HepG2 (cell line): Measurements from ENCODE around the gene FAIM2. TPM values are rescaled to one million over a fixed set of nuclear protein-coding genes. Genes with fewer than 3 reads are reported as not detected.

Experiments used
- DMAP1 ChIP-seq: IDR thresholded peaks from 2 replicates; pipeline ENCODE4 v1.6.1; 2016
- GFI1 ChIP-seq: sonication (generic); formaldehyde crosslinking; IDR thresholded peaks from 2 replicates; pipeline ENCODE4 v1.5.0; 2020; ENCODE audit warnings: missing genetic modification reagents, mild to moderate bottlenecking, borderline replicate concordance
- MIXL1 ChIP-seq: IDR thresholded peaks from 2 replicates; pipeline ENCODE4 v1.6.1; 2016
- POLR2AphosphoS5 ChIP-seq: IDR thresholded peaks from 2 replicates; pipeline ENCODE4 v1.6.1; 2012; ENCODE audit warnings: low read depth, low read length
- THAP11 ChIP-seq: IDR thresholded peaks from 2 replicates; pipeline ENCODE4 v1.6.1; 2016; ENCODE audit warnings: missing biosample characterization, missing genetic modification reagents
- ZBTB26 ChIP-seq: IDR thresholded peaks from 2 replicates; pipeline ENCODE4 v1.6.1; 2016; ENCODE audit warnings: missing compliant biosample characterization, missing genetic modification reagents, borderline replicate concordance
- ZFY ChIP-seq: sonication (generic); formaldehyde crosslinking; IDR thresholded peaks from 2 replicates; pipeline ENCODE4 v1.4.0; 2020; ENCODE audit warnings: missing genetic modification reagents
- ZNF121 ChIP-seq: sonication (generic); formaldehyde crosslinking; IDR thresholded peaks from 2 replicates; pipeline ENCODE4 v1.5.0; 2020; ENCODE audit warnings: mild to moderate bottlenecking, missing genetic modification reagents
- ZNF142 ChIP-seq: sonication (generic); formaldehyde crosslinking; IDR thresholded peaks from 2 replicates; pipeline ENCODE4 v1.4.0; 2020; ENCODE audit warnings: missing genetic modification reagents
- ZNF382 ChIP-seq: sonication (generic); formaldehyde crosslinking; IDR thresholded peaks from 2 replicates; pipeline ENCODE4 v1.5.0; 2020; ENCODE audit warnings: missing genetic modification reagents, mild to moderate bottlenecking, borderline replicate concordance
- ZNF687 ChIP-seq: sonication (generic); formaldehyde crosslinking; IDR thresholded peaks from 2 replicates; pipeline ENCODE4 v1.5.1; 2020; ENCODE audit warnings: mild to moderate bottlenecking, missing genetic modification reagents, moderate library complexity
- ZNF749 ChIP-seq: sonication (generic); formaldehyde crosslinking; IDR thresholded peaks from 2 replicates; pipeline ENCODE4 v1.8.0; 2022; ENCODE audit warnings: mild to moderate bottlenecking, missing genetic modification reagents, moderate library complexity, borderline replicate concordance
- ZSCAN9 ChIP-seq: IDR thresholded peaks from 2 replicates; pipeline ENCODE4 v1.6.1; 2016; ENCODE audit warnings: borderline replicate concordance
- ZZZ3 ChIP-seq: sonication (generic); formaldehyde crosslinking; IDR thresholded peaks from 2 replicates; pipeline ENCODE4 v1.4.0; 2020; ENCODE audit warnings: missing genetic modification reagents, mild to moderate bottlenecking, borderline replicate concordance
- polyA plus RNA-seq, 8 experiments: library from polyadenylated mRNA; depleted of rRNA in 3 of 8; stranded (reverse) in 7 of 8; unstranded in 1 of 8; fragments of >200 nt; fragmentation: Illumina TruSeq in 4 of 8; extraction: Trizol in 4 of 8; gene quantifications; 2 replicates each; pipeline versions ENCODE4 v1.2.1 to v1.2.3, GENCODE V29; 2011 to 2016; ENCODE audit warnings: low read depth in 4 of 8, missing spikeins in 1 of 8, mixed read lengths in 1 of 8; ENCODE audit not compliant: insufficient read depth in 1 of 8
- total RNA-seq, 5 experiments: library from RNA; depleted of rRNA; stranded (reverse); fragments of >200 nt; fragmentation: Illumina TruSeq; extraction: Trizol; gene quantifications; 2 replicates each; pipeline ENCODE4 v1.2.3, GENCODE V29; 2016; ENCODE audit warnings: low read depth in 1 of 5
- TF ChIP-seq, protein P1 (sequence below): sonication (generic); formaldehyde crosslinking; IDR thresholded peaks from 2 replicates; pipeline ENCODE4 v1.5.1; 2020; ENCODE audit warnings: mild to moderate bottlenecking, missing genetic modification reagents, moderate library complexity

FAIM2 gene
- total and polyA plus RNA-seq, 2 of the 13 experiments (the other 11 are each of a cell fraction or from before 2014, with no cell fraction given), result not detected

GRCh38 chr12:49827401-49828099 is 76.2 kb downstream of the FAIM2 start (continued):
- TF ChIP-seq ZNF142 (CRISPR knock-in tag) (no peak), ZBTB26 (CRISPR knock-in tag) (0 out of 2 replicates have a peak, but pooled peaks have one; percentile 21), ZNF121 (CRISPR knock-in tag) (peak; percentile 54; the same call in 1 of the 2 replicates), ZFY (peak; percentile 72), ZNF749 (CRISPR knock-in tag) (0 out of 2 replicates have a peak, but pooled peaks have one; percentile 4), ZNF382 (CRISPR knock-in tag) (no peak), DMAP1 (CRISPR knock-in tag) (peak; percentile 44; the same call in 1 of the 2 replicates), ZZZ3 (CRISPR knock-in tag) (no peak), POLR2AphosphoS5 (peak; percentile 47), ZSCAN9 (0 out of 2 replicates have a peak, but pooled peaks have one; percentile 44), MIXL1 (CRISPR knock-in tag) (no peak), GFI1 (CRISPR knock-in tag) (peak; percentile 38; the same call in 1 of the 2 replicates), ZNF687 (CRISPR knock-in tag) (peak; percentile 64), THAP11 (CRISPR knock-in tag) (peak; percentile 77)
- TF ChIP-seq, protein P1, sequence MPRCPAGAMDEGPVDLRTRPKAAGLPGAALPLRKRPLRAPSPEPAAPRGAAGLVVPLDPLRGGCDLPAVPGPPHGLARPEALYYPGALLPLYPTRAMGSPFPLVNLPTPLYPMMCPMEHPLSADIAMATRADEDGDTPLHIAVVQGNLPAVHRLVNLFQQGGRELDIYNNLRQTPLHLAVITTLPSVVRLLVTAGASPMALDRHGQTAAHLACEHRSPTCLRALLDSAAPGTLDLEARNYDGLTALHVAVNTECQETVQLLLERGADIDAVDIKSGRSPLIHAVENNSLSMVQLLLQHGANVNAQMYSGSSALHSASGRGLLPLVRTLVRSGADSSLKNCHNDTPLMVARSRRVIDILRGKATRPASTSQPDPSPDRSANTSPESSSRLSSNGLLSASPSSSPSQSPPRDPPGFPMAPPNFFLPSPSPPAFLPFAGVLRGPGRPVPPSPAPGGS (CRISPR knock-in tag), result 0 out of 2 replicates have a peak, but pooled peaks have one; percentile 40
